ENCODE data around the gene PPP1R7. TPM values are rescaled to one million over a fixed set of nuclear protein-coding genes. Genes with fewer than 3 reads are reported as not detected.
"Not testable (repeated sequence)": the region's sequence is repeated elsewhere in the genome, so short reads cannot be mapped to it uniquely, and the experiment has no call there.

Gene PPP1R7
- total and polyA plus RNA-seq, 2 experiments from 2014 or later: 53.1 to 107 TPM

DNA sequence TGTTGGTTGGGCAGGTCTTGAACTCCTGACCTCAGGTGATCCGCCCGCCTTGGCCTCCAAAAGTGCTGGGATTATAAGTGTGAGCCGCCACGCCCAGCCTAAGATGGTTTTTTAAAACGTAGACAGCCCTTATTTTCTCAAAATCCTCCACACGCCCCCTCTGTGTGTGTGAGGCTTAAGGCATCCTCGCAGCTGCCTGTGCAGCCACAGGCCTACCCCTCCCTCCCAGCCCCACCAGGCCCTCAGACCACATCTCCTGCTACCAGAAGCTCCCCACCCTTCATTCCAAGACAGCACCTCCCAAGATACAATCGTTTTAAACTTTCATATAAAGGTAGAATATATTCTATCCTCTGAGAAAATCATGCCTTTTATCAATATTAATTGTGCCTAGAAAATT is 43.0 kb downstream of the PPP1R7 start:
- H3K9me3 ChIP-seq (ENCODE audit: low read depth): no peaks in the 10 kb centered on the region
- no peaks in the 10 kb centered on the region for H3K4me1 ChIP-seq (ENCODE audit: insufficient read depth)
- H3K9ac ChIP-seq: no peak overlapping the region
- in situ Hi-C loops (cut with MboI): no loop called here
- WGBS, 2 experiments (ENCODE audit: low coverage in 1 of 2, low lambda C conversion rate in 2 of 2, missing lambda C conversion rate in 2 of 2): 78 to 80% methylated on average over 8 of the region's 8 CpGs
- TF ChIP-seq EZH2phosphoT487 (IDR thresholded peaks at IDR 0.05; ENCODE audit: insufficient read depth, low read depth) (no peak), EZH2 (IDR thresholded peaks at IDR 0.05; ENCODE audit: insufficient read depth, poor library complexity, severe bottlenecking) (no peak)
- no peak overlapping the region for H3K4me3 ChIP-seq
- no peak for DNase-seq
- no peaks in the 10 kb centered on the region for H3K79me2 ChIP-seq (ENCODE audit: insufficient read depth)
- no peaks in the 10 kb centered on the region for H3K9me2 ChIP-seq (ENCODE audit: insufficient read depth)
- no peaks in the 10 kb centered on the region for H4K20me1 ChIP-seq (ENCODE audit: insufficient read depth)
- H3K27ac ChIP-seq: no peak overlapping the region
- H3K4me2 ChIP-seq (ENCODE audit: unreplicated experiment): no peak overlapping the region
- no peaks in the 10 kb centered on the region for H3K36me3 ChIP-seq (ENCODE audit: low read depth)
- H2AFZ ChIP-seq: no peak overlapping the region
- H3F3A ChIP-seq (ENCODE audit: insufficient read depth): no peaks in the 10 kb centered on the region
- H3K27me3 ChIP-seq (replicated peaks; ENCODE audit: insufficient read depth): no peaks in the 10 kb centered on the region

- no peak for DNase-seq
- Histone ChIP-seq H3K9me3 (ENCODE audit: low read depth) (no peaks in the 10 kb centered on the region), H3K4me2 (ENCODE audit: unreplicated experiment) (no peak overlapping the region), H3K9ac (no peak overlapping the region), H3K4me1 (ENCODE audit: insufficient read depth) (no peaks in the 10 kb centered on the region), H3K79me2 (ENCODE audit: insufficient read depth) (no peaks in the 10 kb centered on the region), H3K27me3 (replicated peaks; ENCODE audit: insufficient read depth) (no peaks in the 10 kb centered on the region), H4K20me1 (ENCODE audit: insufficient read depth) (no peaks in the 10 kb centered on the region), H3F3A (ENCODE audit: insufficient read depth) (no peaks in the 10 kb centered on the region), H3K4me3 (no peak overlapping the region), H3K9me2 (ENCODE audit: insufficient read depth) (no peaks in the 10 kb centered on the region), H3K36me3 (ENCODE audit: low read depth) (no peaks in the 10 kb centered on the region), H2AFZ (no peak overlapping the region), H3K27ac (no peak overlapping the region)
- in situ Hi-C loops (cut with MboI): no loop called here
- TF ChIP-seq EZH2 (IDR thresholded peaks at IDR 0.05; ENCODE audit: insufficient read depth, poor library complexity, severe bottlenecking) (no peak), EZH2phosphoT487 (IDR thresholded peaks at IDR 0.05; ENCODE audit: insufficient read depth, low read depth) (no peak)
- WGBS, 2 experiments (ENCODE audit: low coverage in 1 of 2, low lambda C conversion rate in 2 of 2, missing lambda C conversion rate in 2 of 2): 41 to 46% methylated on average over 9 of the region's 9 CpGs
These were observed 44.5 kb downstream of the PPP1R7 start for GRCh38 chr2:241194811-241195210.

GRCh38 chr2:241195506-241196130 is 45.4 kb downstream of the PPP1R7 start:
- H3K4me3 ChIP-seq: no peak overlapping the region
- no peaks in the 10 kb centered on the region for H4K20me1 ChIP-seq (ENCODE audit: insufficient read depth)
- no peaks in the 10 kb centered on the region for H3K4me1 ChIP-seq (ENCODE audit: insufficient read depth)
- no peaks in the 10 kb centered on the region for H3K9me2 ChIP-seq (ENCODE audit: insufficient read depth)
- H3K79me2 ChIP-seq (ENCODE audit: insufficient read depth): no peaks in the 10 kb centered on the region
- no peaks in the 10 kb centered on the region for H3K27me3 ChIP-seq (replicated peaks; ENCODE audit: insufficient read depth)
- H3K9ac ChIP-seq: no peak overlapping the region
- TF ChIP-seq EZH2 (IDR thresholded peaks at IDR 0.05; ENCODE audit: insufficient read depth, poor library complexity, severe bottlenecking) (no peak), EZH2phosphoT487 (IDR thresholded peaks at IDR 0.05; ENCODE audit: insufficient read depth, low read depth) (no peak)
- H3F3A ChIP-seq (ENCODE audit: insufficient read depth): no peaks in the 10 kb centered on the region
- H3K27ac ChIP-seq: no peak overlapping the region
- 82% methylated on average over 18 of the region's 18 CpGs for WGBS, 2 experiments (ENCODE audit: low coverage in 1 of 2, low lambda C conversion rate in 2 of 2, missing lambda C conversion rate in 2 of 2)
- H3K36me3 ChIP-seq (ENCODE audit: low read depth): no peaks in the 10 kb centered on the region
- DNase-seq: no peak
- no peaks in the 10 kb centered on the region for H3K9me3 ChIP-seq (ENCODE audit: low read depth)
- in situ Hi-C loops (cut with MboI): no loop called here
- no peak overlapping the region for H2AFZ ChIP-seq
- no peak overlapping the region for H3K4me2 ChIP-seq (ENCODE audit: unreplicated experiment)

DNA sequence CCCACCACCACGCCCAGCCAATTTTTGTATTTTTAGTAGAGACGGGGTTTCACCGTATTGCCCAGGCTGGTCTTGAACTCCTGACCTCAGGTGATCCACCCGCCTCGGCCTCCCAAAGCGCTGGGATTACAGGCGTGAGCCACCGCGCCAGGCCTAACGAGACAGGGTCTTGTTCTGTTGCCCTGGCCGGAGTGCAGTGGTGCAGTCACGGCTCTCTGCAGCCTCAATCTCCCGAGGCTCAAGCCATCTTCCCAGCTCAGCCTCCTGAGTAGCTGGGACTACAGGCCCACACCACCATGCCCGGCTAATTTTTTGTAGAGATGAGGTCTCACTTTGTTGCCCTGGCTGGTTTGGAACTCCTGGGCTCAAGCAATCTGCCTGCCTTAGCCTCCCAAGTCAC is 47.0 kb downstream of the PPP1R7 start:
- 88 to 91% methylated on average over 14 of the region's 14 CpGs for WGBS, 2 experiments (ENCODE audit: low coverage in 1 of 2, low lambda C conversion rate in 2 of 2, missing lambda C conversion rate in 2 of 2)
- DNase-seq; H3K27ac ChIP-seq; H3K4me1 ChIP-seq (ENCODE audit: insufficient read depth); H3K9ac ChIP-seq; H2AFZ ChIP-seq; H3K9me2 ChIP-seq (ENCODE audit: insufficient read depth); H3K36me3 ChIP-seq (ENCODE audit: low read depth); H3K27me3 ChIP-seq (replicated peaks; ENCODE audit: insufficient read depth); H3K9me3 ChIP-seq (ENCODE audit: low read depth); H3K4me3 ChIP-seq; H3F3A ChIP-seq (ENCODE audit: insufficient read depth); H3K4me2 ChIP-seq (ENCODE audit: unreplicated experiment); H4K20me1 ChIP-seq (ENCODE audit: insufficient read depth); H3K79me2 ChIP-seq (ENCODE audit: insufficient read depth); in situ Hi-C loops (cut with MboI): not testable (repeated sequence)

DNA sequence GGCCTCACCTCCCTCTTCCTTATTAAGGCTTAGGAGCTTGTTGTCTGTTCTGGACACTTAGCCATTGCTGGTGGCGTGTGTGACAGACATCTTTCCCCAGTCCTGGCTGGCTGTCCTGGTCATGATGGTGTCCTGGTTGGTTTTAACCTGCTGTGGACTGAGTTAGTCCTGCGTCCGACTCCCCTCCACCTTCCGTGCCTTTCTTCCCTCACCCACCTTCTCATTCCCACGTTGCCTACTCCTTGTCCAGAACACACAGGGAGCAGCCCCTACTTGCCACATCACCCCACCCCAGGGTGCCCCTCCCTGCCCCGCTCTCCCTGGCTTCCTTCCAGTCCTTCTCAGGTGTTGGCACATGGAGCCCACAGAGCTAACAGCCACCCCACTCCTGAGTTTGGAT is 47.7 kb downstream of the PPP1R7 start:
- Histone ChIP-seq H2AFZ (no peak overlapping the region), H3K9ac (no peak overlapping the region), H3F3A (ENCODE audit: insufficient read depth) (no peaks in the 10 kb centered on the region), H4K20me1 (ENCODE audit: insufficient read depth) (no peaks in the 10 kb centered on the region), H3K27ac (no peak overlapping the region), H3K4me1 (ENCODE audit: insufficient read depth) (no peaks in the 10 kb centered on the region), H3K27me3 (replicated peaks; ENCODE audit: insufficient read depth) (no peaks in the 10 kb centered on the region), H3K79me2 (ENCODE audit: insufficient read depth) (no peaks in the 10 kb centered on the region), H3K9me2 (ENCODE audit: insufficient read depth) (no peaks in the 10 kb centered on the region), H3K4me3 (no peak overlapping the region), H3K36me3 (ENCODE audit: low read depth) (no peaks in the 10 kb centered on the region), H3K4me2 (ENCODE audit: unreplicated experiment) (no peak overlapping the region), H3K9me3 (ENCODE audit: low read depth) (no peaks in the 10 kb centered on the region)
- no peak for DNase-seq
- WGBS, 2 experiments (ENCODE audit: low coverage in 1 of 2, low lambda C conversion rate in 2 of 2, missing lambda C conversion rate in 2 of 2): 65 to 69% methylated on average over 6 of the region's 6 CpGs
- in situ Hi-C loops (cut with MboI): no loop called here
- TF ChIP-seq EZH2phosphoT487 (IDR thresholded peaks at IDR 0.05; ENCODE audit: insufficient read depth, low read depth): no peak
- no peak for TF ChIP-seq EZH2 (IDR thresholded peaks at IDR 0.05; ENCODE audit: insufficient read depth, poor library complexity, severe bottlenecking)

Measured in GM23248 (cell line).